Fibroblast of skin of right biceps (primary cell): ENCODE data around the gene NMRAL1.

Experiments used
- DNase-seq: peaks from one replicate; pipeline ENCODE4 v3.0.0-alpha.2; 2013

Gene NMRAL1

DNA sequence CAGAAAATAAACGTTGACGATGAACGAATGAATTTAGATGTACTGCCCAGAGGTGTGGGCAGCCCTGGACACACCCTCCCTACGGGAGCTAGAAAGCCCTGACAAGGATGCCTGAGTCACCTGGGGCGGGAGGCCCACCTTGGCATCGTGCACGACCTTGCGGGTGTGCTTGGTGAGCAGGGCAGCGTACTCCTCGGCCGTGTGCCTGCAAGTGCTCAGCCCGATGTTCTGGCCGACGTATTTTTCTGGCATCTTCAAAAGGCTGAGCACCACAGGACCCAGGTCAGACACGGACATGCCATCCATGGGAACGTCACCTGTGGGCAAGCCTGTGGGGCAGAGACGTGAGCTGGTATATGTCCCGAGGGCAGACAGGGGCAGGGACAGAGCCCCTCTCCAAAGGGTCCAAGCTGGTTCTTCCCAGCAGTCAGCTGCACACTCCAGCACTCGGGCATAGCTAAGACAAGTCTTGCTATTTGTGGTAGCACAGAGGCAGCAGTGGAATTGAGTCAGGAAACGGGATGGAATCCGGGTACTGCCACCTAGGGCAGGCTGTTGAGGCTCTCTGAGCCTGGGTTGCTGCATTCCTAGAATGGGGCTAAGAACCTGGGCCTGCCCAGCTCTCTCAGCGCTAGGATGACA, 10.8 kb downstream of the NMRAL1 start:
- DNase-seq: no peak

DNA sequence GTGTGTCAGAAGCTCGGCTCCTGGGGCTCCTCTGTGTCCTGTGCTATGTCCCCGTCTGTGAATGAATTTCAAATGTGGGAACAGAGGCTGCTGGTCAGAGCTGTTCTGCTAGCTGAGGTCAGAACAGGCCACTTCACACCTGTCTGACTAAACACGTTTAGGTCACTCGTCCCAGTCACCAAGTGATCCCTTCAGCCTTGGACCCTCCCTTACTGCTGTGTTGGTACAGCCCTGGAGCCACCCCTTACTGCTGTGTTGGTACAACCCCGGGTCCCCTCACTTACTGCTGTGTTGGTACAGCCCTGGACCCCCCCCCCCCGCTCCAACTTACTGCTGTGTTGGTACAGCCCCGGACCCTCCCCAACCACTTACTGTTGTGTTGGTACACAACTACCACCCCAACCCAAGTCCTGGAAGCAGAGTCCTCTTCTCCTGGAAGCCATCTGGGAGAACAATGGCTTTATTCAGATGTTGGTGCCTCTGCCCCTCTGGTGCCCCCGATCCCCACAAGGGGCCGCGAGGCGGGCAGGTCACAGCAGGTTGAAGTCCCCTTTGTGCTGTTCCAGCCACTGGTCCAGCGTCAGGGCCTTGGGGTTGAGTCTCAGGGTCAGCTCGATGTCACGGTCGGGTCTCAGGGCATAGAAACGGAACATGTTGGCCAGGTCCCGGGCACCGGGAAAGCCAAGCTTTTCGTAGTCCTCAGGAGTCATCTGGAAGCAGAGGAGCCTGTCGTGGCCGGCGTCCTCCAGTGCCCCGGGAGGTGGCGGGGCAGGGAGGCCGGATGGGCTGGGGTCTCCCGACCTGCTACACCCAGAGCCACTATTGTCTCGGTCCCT, 13.0 kb downstream of the NMRAL1 start:
- no peak for DNase-seq

DNA sequence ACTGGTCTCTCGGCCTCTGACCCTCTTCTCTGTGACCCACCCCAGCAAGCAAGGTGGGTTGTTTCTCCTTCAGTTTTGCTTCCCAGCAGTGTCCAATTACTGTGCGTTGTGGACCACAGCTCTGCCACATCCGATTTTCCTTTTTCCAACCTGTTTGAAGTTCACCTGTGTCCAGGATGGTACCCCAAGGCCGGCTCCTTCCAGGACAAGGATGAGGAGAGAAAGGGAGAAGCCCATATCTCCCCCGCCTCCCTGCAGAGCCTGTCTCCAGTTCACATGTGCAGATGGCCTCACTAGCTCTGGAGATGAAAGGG, 13.5 kb downstream of the NMRAL1 start:
- no peak for DNase-seq

DNA sequence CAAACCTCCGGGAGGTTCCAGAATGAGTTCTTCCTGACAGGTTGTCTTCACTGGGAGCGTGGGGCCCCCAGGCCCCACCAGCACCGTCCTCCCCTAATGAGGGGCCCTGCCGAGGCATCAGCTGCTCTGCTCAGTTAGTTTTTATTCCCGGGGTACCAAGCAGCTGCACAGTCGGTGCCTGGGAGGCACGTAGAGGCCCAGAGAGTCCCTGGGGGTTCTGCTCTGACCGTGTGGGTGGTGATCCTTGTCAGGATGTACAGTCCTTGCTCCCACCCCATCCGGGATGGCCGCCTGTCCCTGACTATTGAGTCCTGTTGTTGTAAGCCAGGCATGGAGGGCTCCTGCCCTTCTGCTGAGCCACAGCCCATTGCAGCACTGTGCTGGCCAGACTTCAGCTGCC, 18.5 kb downstream of the NMRAL1 start:
- no peak for DNase-seq

DNA sequence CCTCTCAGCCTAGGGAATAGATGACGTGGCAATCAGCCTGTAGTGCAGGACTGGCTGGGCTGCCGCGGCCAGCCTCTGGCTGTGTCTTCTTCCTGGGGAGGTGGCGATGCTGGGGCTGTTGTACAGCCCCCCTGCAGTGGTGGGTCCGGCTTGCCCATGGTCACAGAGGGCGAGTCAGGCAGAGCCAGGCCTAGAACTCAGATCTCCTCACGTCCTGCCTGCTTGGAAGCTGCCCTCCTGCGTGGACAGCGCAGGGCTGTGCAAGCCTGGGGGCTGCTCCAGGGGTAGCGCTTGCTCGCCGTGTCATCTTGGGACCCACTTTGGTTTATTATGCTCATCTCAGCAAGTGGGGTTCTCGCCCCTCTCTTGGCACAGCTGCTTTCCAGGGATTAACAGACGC, 19.3 kb downstream of the NMRAL1 start:
- no peak for DNase-seq

DNA sequence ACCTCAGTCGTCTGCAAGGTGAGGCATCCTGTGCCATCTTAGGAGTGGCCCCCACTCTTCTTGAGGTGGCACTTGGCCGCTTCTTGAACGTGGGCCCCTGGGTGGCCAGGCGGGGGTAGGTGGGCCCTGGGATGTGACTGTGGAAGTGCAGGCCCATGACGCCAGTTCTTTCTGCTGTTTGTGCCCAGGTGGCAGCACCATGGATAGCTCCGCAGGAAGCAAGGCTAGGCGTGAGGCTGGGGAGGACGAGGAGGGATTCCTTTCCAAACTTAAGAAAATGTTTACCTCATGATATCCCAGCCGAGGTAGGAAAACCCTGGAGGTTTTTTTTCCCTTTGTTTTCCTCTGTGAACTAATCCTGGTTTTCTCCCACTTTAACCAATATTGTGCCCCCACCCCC, 19.8 kb downstream of the NMRAL1 start:
- no peak for DNase-seq

DNA sequence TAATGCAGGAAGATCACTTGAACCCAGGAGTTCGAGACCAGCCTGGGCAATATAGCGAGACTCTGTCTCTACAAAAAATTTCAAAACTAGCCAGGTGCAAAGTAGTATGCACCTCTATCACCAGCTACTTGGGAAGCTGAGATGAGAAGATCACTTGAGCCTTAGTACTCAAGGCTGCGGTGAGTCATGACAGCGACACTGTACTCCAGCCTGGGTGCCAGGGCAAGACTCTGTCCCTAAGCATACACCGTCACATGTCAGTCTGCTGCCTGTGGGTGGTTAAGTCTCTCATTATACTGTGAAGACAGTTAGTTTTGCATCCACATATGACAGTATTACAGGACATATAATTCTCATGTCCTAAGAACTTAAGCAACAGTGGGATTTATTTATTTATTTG, 21.8 kb downstream of the NMRAL1 start:
- no peak for DNase-seq

DNA sequence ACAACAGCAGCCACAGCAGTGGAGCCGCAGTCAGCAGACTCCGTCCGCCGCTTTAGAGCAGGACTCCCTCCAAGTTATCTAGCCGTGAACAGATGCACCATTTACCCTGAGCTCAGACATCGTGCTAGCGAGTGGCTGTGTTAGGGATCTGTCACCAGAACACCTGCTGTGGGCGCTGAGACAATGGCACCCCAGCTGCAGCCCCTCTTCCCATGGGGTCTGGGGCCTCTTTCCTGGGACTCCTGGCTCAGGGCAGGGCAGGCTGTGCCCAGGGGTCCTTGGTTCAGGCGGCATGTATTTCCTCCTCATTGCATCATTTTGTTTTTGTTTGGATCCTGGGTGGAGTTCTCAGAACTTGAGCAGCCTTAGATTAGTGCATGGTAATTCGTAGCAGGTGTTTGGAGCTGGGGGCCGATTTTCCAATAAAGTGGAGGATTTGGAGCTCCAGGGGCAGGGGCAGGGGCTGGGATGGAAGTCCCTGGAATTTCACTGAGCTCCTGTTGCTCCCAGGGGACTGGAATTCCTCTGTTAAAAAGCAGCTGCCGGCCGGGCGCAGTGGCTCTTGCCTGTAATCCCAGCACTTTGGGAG, 23.4 kb downstream of the NMRAL1 start:
- DNase-seq: no peak

DNA sequence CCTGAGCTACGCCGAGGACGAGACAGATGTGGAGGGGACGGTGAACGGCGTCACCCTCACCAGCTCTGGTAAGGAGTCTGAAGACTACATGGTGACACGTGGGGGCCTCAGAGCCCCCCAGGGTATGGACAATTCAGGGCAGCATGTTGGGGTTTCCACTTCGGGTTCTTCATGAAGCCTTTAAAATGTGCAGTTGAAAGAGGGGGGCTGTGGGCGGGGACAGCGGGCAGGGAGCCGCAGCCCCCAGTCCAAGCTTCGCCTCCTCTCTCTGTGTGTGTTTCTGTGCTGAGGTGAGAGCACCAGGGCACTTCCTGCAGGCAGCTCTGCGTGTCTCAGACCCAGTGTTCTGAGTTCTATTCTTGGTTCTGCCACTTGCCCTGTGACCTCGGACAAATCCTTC, 24.0 kb downstream of the NMRAL1 start:
- DNase-seq: no peak

DNA sequence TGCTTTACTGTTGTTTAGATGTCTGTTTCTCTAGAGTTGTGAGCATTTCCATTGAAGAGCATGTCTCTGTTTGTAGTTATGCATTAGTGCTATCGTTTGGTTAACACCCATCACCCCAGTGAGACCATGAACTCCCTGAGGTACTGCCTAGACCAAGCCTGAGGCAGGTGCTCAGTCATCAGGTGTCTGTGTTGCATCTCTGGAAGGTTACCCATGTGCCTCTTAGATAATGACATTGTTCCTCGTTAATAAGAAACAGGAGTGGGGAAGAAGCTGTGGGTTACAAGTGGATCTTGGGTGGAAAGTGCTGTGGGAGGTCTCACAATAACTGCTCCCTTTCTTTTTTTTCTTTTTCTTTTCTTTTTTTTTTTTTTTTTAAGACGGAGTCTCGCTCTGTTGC, 30.4 kb downstream of the NMRAL1 start:
- DNase-seq: no peak

DNA sequence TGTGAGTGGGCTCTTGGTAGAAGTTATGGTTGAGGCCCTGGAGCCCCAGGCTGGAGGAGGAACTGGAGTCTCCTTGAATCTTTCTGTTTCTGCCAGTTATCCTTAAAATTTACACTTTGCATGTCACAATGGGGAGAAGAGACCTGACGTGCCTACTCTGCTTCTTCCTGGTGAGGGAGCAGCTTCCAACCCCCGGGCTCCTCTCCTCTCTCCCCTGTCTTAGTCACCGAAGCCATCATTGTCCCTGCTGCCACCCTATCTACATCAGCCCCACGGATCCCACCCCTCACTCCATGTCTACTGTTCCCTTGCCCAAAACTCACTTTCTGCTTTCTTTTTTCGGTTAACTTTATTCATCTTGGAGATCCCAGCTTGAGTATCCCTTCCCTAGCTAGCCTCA, 31.2 kb downstream of the NMRAL1 start:
- DNase-seq: no peak

DNA sequence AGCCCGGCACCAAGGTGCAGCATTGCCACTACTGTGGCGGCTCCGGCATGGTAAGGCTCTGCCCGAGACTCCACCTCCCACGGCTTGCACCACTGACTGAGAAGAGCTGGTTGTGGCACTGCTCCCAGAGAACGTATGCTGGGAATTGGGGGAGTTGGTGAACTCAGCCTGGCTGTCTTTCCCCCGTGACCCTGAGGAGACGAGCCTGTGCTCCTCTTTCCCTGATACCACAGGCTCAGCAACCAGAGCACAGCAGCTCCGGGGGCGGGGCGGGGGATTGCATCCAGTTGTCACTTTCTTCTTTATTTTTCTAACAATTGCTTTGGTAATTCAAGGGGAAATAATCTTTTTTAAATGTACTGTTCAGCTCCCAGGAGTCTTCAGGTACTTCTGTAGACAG, 32.1 kb downstream of the NMRAL1 start:
- DNase-seq: no peak

DNA sequence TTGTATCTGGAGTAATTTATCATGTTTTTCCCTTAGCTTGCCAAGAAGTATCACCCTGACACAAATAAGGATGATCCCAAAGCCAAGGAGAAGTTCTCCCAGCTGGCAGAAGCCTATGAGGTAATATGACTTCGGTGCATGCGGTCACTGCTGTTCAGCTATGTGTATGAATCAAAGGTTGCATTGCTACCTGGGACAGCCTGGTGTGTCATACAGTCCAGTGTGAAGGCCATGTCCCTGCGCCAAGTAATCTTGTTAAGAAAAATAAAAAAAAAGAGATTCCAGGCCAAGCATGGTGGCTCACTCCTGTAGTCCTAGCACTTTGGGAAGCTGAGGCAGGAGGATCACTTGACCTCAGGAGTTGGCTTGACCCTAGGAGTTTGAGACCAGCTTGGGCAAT, 37.1 kb downstream of the NMRAL1 start:
- DNase-seq: no peak

DNA sequence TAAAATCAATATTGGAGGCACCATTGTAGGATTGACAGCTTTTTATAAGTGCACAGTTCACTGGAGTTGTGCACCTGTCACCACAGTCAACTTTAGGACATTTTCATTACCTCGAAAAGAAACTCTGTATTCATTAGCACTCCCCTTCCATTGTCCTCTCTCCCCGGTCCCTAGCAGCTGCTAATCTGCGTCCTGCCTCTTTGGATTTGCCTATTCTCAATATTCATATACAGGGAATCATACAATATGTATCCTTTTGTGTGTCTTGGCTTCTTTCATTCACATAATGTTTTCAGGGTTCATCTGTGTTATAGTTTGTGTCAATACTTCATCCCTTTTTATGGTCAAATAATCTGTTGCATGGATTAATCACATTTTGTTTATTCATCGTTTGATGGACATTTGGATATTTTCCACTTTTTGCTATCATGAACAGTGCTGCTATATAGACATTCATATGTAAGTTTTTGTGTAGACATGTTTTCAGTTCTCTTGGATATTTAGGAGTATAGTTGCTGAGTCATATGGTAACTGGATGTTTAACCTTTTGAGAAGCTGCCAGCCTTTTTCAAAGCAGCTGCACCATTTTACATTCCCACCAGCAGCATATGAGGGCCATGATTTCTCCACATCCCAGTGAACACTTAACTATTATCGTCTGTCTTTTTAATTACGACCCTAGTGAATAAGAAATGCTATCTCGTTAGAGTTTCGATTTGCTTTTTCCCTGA, 38.9 kb downstream of the NMRAL1 start:
- no peak for DNase-seq

DNA sequence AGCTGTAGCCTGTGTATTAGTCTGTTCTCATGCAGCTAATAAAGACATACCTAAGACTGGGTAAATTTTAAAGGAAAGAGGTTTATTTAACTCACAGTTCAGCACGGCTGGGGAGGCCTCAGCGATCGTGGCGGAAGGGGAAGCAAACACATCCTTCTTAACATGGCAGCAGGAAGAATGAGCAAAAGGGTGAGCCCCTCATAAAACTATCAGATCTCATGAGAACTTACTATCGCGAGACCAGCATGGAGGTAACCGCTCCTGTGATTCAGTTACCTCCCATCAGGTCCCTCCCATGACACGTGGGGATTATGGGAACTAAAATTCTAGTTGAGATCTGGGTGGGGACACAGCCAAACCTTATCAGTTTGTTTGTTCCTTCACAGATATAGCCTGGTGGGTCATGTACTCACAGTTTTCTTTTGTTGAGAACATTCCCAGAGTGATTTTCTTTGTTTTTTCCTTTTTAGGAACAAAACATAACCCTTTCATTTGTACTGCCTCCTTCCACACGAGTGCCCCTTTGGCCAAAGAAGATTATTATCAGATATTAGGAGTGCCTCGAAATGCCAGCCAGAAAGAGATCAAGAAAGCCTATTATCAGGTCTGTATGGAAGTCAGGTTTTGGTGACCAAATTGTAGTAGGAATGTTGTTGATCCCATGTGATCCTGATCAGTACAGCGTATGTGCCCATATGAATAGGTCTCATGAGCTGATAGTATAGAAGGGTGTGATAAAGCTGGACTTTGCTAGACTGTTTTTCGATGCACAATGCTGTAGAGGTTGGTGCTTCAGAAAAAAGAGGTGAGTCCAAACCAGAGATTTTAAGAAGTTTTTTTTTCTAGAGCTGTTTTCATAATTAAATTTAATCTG, 40.3 kb downstream of the NMRAL1 start:
- DNase-seq: no peak

DNA sequence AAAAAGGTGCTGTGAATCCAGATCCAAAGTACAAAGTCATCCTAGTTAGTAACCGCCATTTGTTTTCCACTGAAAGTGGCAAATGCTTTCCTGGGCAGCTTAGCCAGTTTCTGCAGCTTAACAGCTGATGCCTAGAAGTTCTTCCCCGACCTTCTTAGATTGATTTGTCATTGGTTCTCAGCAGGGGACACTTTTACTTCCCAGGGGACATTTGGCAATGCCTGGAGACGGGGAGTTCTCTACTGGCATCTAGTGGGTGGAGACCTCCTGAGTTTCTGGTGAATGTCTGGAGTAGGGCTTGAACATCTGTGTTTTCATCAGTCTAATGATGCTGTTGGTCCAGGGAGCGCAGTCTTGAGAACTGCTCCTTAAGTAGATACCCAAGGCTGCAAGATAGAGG, 41.2 kb downstream of the NMRAL1 start:
- DNase-seq: no peak

DNA sequence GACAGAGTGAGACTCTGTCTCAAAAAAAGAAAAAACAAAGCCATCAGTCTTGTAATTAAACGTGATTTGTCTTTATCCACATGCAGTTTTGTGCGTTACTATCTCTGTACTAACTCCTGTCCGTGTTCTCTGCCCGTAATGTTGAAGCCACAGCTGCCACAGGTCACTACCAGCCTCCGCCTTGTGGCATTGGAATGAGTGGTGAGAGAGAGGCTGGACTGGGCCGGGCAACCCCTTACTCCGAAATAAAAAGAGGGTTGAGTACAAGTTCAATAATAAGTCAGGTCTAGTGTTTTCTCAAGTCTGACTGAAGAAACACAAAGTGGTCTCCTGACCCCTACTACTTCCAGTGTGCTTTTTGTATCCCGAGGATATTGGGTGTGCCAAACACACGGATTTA, 43.4 kb downstream of the NMRAL1 start:
- no peak for DNase-seq

DNA sequence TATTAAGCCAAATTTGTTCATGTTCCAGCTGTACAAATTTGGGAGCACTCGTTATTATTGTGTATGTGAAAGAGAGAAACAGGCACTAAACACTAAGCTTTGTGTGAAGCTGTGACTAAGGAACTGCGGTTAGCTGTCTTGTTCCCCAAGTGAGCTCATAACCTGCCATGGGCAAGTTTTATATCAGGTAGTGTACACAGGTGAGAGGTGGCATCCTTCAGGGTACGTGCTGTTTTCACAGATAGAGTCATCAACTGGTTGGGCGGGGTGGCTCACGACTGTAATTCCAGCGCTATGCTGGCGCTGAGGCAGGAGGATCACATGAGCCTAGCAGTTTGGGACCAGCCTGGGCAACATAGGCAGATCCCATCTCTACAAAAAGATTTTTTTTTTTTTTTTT, 45.9 kb downstream of the NMRAL1 start:
- DNase-seq: no peak

DNA sequence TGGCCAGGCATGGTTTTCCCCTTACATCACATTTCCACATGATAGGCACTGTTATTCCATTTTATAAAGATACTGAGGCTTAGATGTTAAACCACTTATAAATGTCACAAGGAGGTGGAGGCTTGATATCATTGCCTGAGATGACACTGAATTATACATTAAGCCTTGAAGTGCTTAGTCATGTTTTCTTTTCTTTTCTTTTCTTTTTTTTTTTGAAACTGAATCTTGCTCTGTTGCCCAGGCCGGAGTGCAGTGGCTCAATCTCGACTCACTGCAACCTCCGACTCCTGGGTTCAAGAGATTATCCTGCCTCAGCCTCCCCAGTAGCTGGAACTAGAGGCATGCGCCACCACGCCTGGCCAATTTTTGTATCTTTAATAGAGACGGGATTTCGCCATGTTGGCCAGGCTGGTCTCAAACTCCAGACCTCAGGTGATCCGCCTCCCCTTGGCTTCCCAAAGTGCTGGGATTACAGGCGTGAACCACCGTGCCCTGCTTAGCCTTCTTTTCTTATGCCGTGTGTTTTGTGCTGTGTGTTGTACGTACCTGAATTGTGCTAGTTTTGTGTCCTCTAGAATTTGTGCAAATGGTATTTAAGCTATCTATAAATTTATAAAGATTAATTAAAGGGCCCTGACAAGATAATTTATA, 47.6 kb downstream of the NMRAL1 start:
- no peak for DNase-seq

DNA sequence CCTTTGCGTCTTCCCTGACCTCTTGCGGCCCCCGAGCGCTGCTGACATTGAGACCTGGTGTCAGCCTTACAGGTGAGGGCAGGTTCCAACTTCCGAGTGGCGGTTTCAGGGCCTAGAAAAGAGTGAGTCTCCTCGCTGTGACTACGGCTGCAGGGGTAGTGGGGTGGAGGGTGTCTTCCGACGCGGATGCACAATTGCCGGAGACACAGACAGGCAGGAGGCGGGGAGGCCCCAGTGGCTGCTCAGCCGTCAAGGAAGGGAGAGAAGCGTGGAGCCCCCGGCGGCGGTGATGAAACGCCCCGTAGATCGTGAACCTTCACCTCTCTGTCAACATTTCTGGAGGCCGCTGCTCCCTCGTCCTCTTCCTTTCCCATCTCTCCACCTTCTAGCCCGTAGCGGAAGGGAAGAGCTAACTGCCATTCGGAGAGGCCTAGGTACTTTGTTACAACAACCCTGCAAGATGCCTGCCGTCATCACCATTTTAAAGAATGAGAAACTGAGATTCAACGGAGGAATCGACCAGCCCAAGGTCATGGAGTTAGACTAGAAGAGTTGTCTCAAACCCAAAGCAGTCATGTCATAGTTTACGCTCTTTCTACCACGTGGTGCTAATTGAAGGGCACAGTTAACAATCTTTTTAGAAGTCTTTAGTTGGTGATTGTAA, 48.3 kb downstream of the NMRAL1 start:
- DNase-seq: no peak

DNA sequence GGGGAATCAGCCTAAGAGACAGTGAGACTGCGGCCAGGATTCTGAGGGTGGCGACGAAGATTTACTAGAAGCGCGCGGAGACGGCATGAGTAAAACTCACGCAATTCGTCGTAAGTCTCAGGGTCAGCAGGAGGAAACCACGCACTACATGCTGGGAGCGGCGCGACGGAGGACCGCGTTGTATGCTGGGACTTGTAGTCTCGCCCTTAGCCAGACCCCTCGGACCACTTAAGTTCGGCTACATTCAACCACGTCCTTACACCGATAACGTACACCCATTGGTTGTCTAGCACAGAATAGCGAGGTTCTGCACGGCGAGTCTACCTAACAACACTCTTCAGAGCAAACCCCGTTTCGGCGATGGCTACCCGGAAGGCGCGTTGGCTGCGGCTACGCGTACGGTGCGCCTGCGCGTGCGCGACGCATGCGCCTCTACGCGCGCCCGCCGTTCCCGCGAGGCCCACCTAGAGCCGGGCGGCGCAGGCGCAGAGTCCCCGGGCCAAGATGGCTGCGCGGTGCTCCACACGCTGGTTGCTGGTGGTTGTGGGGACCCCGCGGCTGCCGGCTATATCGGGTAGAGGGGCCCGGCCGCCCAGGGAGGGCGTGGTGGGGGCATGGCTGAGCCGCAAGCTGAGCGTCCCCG, 48.9 kb downstream of the NMRAL1 start, which contains the start of gene DNAJA3:
Gene DNAJA3 (plus strand): TSS at position 491 of the 643 bp plus-strand sequence. CDS start 14 bp downstream, at position 505.
- DNase-seq: peak; percentile 96
